Erythroblast (primary cell): ENCODE data around the gene DBP.

Experiments used
- DNase-seq, 2 experiments: peaks; one replicate each; lab custom pipeline; 2025; lab: John Stamatoyannopoulos, UW
- GATA1 ChIP-seq: IDR thresholded peaks from 2 replicates; pipeline ENCODE4 v1.6.1; 2011; ENCODE audit warnings: low read depth, mild to moderate bottlenecking, control low read depth, low read length, moderate library complexity
- POLR2A ChIP-seq: IDR thresholded peaks from 2 replicates; pipeline ENCODE4 v1.6.1; 2011; ENCODE audit warnings: mild to moderate bottlenecking, low read length

Gene DBP

GRCh38 chr19:48673436-48674100 lies 36.4 kb upstream of the DBP start:
- no peak for DNase-seq
- TF ChIP-seq GATA1 (no peak), POLR2A (no peak)

DNA sequence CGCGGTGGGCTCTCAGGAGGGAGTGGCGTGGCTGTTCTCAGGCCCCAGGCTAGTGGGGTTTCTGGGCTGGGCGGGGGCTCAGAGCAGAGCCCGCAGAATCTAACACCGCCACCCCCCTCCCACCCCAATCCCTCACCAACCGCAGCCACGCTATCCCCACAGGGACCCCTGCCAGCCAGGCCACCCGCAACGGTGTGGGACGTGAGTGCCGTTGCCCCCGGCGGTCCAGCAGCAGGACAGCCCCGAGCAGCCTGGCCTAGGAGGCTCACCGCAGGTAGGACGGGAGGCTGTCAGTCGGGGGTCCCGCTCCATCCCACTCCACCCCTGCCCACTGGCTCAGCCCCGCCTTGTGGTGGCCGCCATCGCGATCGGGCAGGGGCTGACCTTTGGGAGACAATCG lies 35.8 kb upstream of the DBP start, which contains the start of gene NTN5:
Gene NTN5 (minus strand): TSS at position 24 of the 400 bp plus-strand sequence. CDS start 2,031 bp downstream, outside the sequence.
- DNase-seq, result no peak
- TF ChIP-seq POLR2A (no peak), GATA1 (no peak)

DNA sequence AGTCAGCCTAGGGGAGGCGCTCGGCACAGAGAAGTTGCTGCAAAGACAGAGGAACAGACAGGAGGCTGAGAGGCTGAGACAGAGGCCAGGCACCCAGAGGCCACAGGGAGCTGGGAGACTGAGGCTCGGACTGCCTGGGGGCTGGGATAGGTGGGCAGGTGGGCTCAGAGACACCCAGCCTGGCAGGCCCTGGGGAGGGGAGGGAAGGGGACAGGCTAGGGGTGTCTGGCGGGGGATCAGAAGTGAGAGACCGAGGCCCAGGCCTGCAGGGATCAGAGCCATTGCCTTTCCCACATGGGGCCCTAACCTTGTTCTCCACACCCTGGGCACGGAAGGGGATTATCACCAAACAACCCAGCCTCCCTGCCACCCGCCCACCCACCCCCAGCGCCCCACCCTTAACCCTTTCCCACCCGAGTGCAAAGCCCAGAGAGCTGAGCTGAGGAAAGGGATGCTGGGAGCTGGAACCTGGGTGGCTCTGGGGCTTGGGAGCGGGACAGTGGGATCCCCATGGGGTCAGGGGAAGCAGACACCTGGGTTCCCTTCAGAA lies 34.3 kb upstream of the DBP start:
- no peak for DNase-seq

GRCh38 chr19:48670699-48671445 lies 33.7 kb upstream of the DBP start:
- TF ChIP-seq POLR2A (no peak), GATA1 (no peak)
- DNase-seq, result no peak

More for the DNA sequence above, 34.3 kb upstream of the DBP start:
- TF ChIP-seq GATA1 (no peak), POLR2A (no peak)

DNA sequence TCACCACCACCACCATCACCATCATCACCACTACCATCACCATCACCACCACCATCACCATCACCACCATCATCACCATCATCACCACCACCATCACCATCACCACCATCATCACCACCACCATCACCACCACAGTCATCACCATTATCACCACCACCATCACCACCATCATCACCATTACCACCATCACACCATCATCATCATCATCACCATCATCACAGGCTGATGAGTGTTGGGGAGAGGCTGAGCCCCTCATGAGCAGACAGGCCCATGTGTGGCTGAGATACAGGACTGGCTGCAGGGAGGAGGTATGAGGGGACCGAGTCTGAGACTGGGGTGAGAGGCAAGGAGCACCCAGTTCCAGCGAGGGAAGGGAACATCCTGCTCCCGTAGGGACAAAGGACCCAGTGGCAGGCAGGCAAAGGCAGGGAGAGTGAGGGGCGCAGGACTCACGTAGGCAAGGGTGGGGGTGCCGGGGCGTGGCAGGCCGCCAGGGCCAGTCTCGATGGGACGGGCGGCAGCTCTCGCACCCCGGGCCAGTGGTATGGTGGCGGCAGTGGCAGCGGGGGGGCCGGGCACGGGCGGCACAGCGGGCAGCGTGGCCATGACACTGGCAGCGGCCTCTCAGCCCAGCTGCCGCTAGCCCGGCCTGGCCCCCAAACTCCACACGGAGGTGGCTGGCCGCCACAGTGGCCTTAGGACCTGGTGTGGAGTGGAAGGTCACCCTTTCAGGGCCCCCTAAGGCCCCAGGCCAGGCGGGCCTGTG lies 32.9 kb upstream of the DBP start:
- TF ChIP-seq POLR2A (no peak), GATA1 (no peak)

GRCh38 chr19:48668761-48669160 lies 31.6 kb upstream of the DBP start:
- TF ChIP-seq GATA1 (no peak), POLR2A (no peak)
- no peak for DNase-seq

More for the DNA sequence above, 32.9 kb upstream of the DBP start:
- no peak for DNase-seq

DNA sequence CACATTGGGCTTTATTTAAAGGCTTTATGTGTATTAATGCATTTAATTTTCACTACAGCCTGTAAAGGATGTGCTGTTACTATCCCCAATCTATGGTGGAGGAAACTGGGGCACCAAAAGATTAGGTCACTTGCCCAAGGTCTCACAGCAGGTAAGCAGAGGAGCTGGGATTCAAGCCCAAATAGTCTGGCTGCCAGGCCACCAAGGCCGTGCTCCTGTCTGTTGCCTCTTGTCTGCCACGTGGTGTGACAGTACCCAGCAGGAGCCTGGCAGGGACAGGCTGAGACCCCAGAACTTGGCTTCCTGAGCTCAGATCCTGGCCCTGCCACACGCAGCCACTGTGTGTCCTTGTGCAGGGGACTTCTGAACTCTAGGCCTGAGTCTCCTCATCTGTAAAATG lies 31.2 kb upstream of the DBP start:
- DNase-seq, result no peak
- no peak for TF ChIP-seq GATA1
- no peak for TF ChIP-seq POLR2A

GRCh38 chr19:48665786-48666185 lies 28.6 kb upstream of the DBP start:
- no peak for DNase-seq
- TF ChIP-seq POLR2A (no peak), GATA1 (no peak)

GRCh38 chr19:48664476-48664875 lies 27.3 kb upstream of the DBP start:
- no peak for TF ChIP-seq POLR2A
- no peak for TF ChIP-seq GATA1
- DNase-seq, result no peak

- no peak for TF ChIP-seq GATA1
- no peak for TF ChIP-seq POLR2A
Measured at GRCh38 chr19:48663667-48664066, 26.5 kb upstream of the DBP start.

DNA sequence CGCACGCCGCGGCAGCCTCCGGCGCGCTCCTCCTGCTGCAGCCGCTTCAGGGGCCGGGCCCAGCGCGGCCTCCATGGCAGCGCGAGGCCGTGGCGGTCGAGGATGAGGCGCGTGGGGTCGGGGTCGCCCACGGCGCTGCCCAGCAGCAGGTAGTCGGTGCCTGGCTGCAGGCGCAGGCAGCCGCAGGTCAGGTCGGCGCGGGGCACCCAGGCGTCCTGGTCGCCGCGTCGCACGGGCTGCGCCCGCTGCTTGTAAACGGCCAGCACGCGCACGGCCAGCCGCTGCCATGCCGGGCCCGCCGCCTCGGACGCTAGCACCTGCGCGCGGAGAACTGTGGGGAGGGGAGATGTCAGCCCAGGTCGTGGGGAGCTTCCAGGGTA lies 24.5 kb upstream of the DBP start:
- TF ChIP-seq POLR2A (no peak), GATA1 (no peak)
- DNase-seq, result no peak

More at GRCh38 chr19:48663667-48664066, 26.5 kb upstream of the DBP start:
- no peak for DNase-seq

DNA sequence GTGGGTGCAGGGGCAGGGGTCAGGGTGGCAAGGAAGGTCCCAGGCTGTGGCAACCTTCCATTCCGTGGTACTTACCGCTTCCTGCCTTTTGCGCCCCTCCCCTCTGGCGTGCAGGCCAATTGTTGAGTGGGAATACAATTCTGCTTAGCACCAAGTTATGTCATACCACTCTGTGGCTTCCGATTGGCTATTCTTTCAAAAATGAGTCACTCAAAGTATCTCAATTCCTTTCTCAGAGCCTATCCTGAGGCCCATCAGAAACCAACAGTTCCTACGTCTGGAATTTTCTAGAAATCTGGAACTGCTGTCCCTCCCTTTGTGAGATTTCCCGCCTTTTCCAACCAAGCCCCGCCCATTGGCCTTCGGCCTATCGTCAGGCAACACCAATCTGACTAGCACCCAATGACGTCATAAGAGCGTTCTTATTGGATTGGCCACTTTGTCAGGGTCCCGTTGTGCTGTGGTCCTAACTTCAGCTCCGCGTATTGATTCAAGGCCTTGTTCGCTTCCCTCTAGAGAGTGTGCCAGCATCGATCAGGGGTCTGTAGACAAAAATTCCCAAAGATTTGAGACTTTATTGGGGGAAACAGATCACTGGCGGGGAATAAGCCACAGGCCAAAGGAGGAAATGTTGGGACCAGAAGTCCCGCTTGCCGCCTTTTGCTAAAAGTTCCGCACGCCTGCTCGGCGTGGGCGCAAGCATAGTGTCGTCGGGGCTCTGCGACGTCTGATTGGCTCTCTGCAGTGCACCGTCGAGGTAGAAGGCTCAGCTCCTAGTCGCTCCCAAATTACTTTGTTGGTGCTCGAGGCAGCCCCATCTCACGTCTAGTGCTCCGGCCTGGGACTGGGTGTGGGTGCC lies 23.9 kb upstream of the DBP start:
- DNase-seq, result peak; percentile 85 to 86
- no peak for TF ChIP-seq GATA1
- no peak for TF ChIP-seq POLR2A

GRCh38 chr19:48659768-48660167 lies 22.6 kb upstream of the DBP start:
- no peak for DNase-seq
- TF ChIP-seq GATA1 (no peak), POLR2A (no peak)
